ENCODE results near the gene HDAC4. TPM values are rescaled to one million over a fixed set of nuclear protein-coding genes. Genes with fewer than 3 reads are reported as not detected.

The HDAC4 gene
- polyA plus RNA-seq, 3 donors, result 11.8 to 13.0 (median 12.9) TPM

DNA sequence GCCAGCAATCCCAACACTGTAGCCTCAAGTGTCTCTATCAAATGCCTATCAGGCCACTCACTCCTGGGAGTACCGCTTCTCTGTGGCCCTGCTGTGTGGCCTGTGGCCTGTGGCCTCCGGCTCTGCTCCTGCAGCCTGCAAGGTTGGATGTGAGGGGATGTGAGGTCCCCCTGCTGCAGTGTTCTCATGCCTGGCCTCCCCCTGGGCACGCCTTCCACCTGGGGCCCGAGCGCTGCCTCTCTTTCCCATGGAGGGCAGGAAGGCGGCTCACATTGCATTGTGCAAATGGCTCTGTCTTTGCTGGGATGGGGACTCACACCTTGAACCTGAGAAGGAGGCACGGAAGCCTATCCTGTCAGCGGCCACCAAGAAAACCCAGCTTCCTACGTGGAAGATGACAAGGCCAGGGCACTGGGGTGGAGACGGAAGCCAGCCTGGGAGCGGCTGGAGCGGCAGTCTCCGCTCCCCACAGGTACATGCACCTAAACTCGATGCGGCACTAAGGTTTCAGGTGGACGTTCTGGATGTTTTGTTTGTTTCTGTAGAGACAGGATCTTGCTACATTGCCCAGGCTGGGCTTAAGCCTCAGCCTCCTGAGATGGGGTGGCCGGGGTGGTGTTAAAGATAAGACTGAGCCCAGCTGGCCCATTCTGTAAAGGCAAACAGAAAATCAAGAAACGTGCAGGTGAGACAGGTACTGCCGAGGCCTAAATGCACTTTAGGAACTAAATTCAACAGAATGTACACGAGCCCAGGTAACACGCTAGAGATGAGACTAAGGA lies 140.1 kb downstream of the HDAC4 start:
- no peak for DNase-seq (ENCODE audit: low read depth in 3 of 3, low spot score in 2 of 3)

- no peak for DNase-seq (ENCODE audit: low read depth in 3 of 3, low spot score in 2 of 3)
Observed at GRCh38 chr2:239259603-239260298, 141.1 kb downstream of the HDAC4 start.

- no peak for DNase-seq (ENCODE audit: low read depth in 3 of 3, low spot score in 2 of 3)
Observed at GRCh38 chr2:239259173-239259572, 141.6 kb downstream of the HDAC4 start.

GRCh38 chr2:239258248-239258647 lies 142.6 kb downstream of the HDAC4 start:
- no peak for DNase-seq (ENCODE audit: low read depth in 3 of 3, low spot score in 2 of 3)

GRCh38 chr2:239257511-239257937 lies 143.3 kb downstream of the HDAC4 start:
- DNase-seq (ENCODE audit: low read depth in 3 of 3, low spot score in 2 of 3), result no peak

GRCh38 chr2:239256350-239256743 lies 144.5 kb downstream of the HDAC4 start:
- DNase-seq (ENCODE audit: low read depth in 3 of 3, low spot score in 2 of 3), result no peak

- DNase-seq (ENCODE audit: low read depth in 3 of 3, low spot score in 2 of 3), result no peak
Observed at GRCh38 chr2:239255628-239256349, 145.0 kb downstream of the HDAC4 start.

- DNase-seq (ENCODE audit: low read depth in 3 of 3, low spot score in 2 of 3), result no peak
Observed at GRCh38 chr2:239255218-239255617, 145.6 kb downstream of the HDAC4 start.

GRCh38 chr2:239253701-239254436 lies 147.0 kb downstream of the HDAC4 start:
- DNase-seq (ENCODE audit: low read depth in 3 of 3, low spot score in 2 of 3), result no peak

GRCh38 chr2:239253264-239253663 lies 147.6 kb downstream of the HDAC4 start:
- no peak for DNase-seq (ENCODE audit: low read depth in 3 of 3, low spot score in 2 of 3)

DNA sequence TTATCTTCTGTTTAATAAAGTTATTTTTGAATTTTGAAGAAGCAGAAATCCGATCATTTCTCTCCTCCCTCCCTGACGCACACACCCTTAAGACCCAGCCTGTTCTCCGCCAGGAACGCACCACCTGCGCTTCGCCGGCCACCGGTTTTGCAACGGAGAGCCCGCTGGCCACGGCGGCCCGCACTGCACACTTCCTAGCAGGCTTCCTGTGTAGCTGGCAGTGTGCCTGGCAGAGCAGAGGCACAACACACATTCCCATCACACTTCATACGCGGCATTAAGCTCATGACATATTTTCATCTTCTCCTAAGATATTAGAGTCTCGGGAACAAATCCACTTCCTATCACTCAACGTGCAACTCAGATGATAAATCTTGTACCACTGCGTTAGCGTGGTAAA lies 148.0 kb downstream of the HDAC4 start:
- no peak for DNase-seq (ENCODE audit: low read depth in 3 of 3, low spot score in 2 of 3)

DNA sequence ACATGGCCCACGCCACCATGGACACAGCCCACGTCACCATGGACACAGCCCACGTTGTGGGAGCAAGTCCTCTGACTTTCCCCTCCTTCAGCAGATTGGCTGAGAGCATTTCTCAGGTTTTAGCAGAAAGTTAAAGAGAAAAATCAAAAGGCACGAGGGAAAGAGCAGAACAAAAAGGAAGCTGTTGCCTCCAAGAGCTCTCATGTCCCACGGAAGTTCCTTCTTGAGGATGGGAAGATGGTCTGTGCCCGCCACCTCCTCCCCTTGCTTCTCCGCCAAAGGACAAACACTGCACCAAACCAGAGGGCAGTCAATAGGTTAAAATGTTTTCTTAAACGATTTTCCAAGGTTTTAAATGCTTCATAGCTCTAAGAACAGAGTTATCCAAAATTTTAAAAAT lies 148.4 kb downstream of the HDAC4 start:
- no peak for DNase-seq (ENCODE audit: low read depth in 3 of 3, low spot score in 2 of 3)

DNA sequence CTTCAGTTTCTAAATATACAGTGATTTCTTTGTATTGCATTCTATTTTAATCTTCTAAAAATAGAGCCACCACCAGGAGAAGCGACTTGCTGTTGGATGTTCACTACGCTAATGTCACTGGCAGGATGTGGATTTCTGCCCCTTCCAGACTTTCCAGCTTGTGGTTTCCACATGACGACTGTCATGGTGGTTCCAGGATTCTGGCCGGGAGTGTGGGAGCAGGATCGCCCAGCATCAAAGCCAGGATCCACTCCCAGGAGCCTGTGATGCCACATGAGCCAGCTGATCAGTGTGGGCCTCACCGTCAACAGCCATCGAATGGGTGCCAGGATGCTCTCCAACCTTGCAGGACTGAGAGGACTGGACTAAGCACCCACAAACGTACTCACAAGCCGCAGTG lies 148.8 kb downstream of the HDAC4 start:
- DNase-seq (ENCODE audit: low read depth in 3 of 3, low spot score in 2 of 3), result no peak

DNA sequence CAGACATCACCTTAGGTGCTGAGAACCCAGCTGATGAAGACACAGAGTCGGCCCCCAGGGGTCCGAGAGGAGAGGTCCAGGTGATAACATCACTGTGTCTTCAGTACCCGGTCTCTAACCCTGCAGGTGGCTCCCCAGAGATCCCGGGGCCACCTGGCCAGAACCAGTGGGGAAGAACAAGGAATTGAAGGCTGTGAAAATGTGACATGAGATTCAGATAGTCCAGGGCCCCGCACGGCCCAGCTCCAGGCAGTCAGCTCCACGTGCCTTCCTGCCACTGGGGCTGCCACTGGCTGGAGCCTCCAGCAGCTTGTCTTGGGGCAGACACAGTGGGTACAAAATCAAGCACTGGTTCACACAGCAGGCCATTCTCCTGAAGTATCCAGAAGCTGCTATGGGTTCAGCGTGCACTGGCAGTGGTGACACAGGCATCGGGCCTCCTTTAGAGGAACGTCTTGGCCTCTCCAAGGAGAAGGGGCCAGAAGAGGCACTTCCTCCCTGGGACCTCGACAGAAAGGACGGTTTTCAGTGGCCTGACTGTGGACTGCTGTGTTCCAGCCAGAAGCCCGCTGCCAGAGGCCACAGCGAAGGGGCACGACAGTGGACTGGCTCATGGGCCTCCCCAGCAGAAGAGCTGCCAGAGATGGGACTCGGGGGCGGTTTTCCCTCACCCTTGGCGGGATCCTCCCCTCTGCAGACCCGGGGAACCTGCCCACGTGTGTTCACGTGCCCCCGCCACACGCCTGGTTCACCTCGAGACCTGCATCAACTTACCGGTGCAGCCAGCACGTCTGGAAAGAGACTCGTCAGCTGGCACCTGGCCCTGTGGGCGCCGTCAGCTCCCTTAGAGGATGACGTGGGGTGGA lies 150.4 kb downstream of the HDAC4 start:
- no peak for DNase-seq (ENCODE audit: low read depth in 3 of 3, low spot score in 2 of 3)

- peak in 1 of 3 donors; percentile 78 for DNase-seq (ENCODE audit: low read depth in 3 of 3, low spot score in 2 of 3)
Observed at GRCh38 chr2:239249776-239250175, 151.0 kb downstream of the HDAC4 start.

GRCh38 chr2:239249048-239249447 lies 151.8 kb downstream of the HDAC4 start:
- no peak for DNase-seq (ENCODE audit: low read depth in 3 of 3, low spot score in 2 of 3)

- DNase-seq (ENCODE audit: low read depth in 3 of 3, low spot score in 2 of 3), result no peak
Observed at GRCh38 chr2:239247401-239248245, 153.2 kb downstream of the HDAC4 start.

DNA sequence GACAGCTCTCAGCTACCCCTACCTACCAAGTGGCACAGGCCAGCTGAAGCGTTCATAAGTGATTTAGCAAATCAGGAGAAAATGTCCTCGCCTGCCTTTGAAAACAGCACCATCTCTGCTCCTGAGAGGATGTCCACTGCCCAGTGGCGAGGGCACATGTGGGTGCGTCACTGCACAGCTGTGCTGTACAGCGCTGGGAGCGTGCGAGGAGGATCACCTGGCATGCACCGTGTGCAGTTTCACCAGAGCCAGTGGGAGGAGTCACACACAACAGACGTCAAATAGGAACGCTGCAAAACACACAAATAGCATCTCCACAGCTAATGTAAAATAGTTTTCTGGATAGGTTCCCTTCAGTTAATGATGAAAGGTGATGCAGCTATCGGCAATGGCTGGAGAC lies 154.1 kb downstream of the HDAC4 start:
- no peak for DNase-seq (ENCODE audit: low read depth in 3 of 3, low spot score in 2 of 3)
